Measurements from ENCODE around the gene BCL2L14. TPM values are rescaled to one million over a fixed set of nuclear protein-coding genes. Genes with fewer than 3 reads are reported as not detected.

BCL2L14 gene
- total and polyA plus RNA-seq, 2 experiments from 2014 or later: not detected

- TF ChIP-seq CTCF (IDR thresholded peaks at IDR 0.05; ENCODE audit: low read depth, low read length): no peak
Measured at GRCh38 chr12:12025799-12026386, 44.8 kb upstream of the BCL2L14 start.

GRCh38 chr12:12028668-12029402, 41.9 kb upstream of the BCL2L14 start:
- Histone ChIP-seq H3K9me3 (ENCODE audit: low read depth) (no peaks in the 10 kb centered on the region), H3K27ac (no peak overlapping the region), H3K27me3 (no peaks in the 10 kb centered on the region), H3K4me3 (no peak overlapping the region), H3K4me1 (ENCODE audit: low read depth) (no peaks in the 10 kb centered on the region), H3K36me3 (no peaks in the 10 kb centered on the region)
- TF ChIP-seq CTCF (IDR thresholded peaks at IDR 0.05; ENCODE audit: low read depth, low read length): no peak
- DNase-seq (ENCODE audit: low read depth in 1 of 2, low spot score in 1 of 2): no peak

More at GRCh38 chr12:12025799-12026386, 44.8 kb upstream of the BCL2L14 start:
- H3K9me3 ChIP-seq (ENCODE audit: low read depth): no peaks in the 10 kb centered on the region
- H3K36me3 ChIP-seq: no peaks in the 10 kb centered on the region
- H3K4me1 ChIP-seq (ENCODE audit: low read depth): no peaks in the 10 kb centered on the region
- no peaks in the 10 kb centered on the region for H3K27me3 ChIP-seq
- H3K4me3 ChIP-seq: no peak overlapping the region
- no peak overlapping the region for H3K27ac ChIP-seq
- DNase-seq (ENCODE audit: low read depth in 1 of 2, low spot score in 1 of 2): no peak

- TF ChIP-seq CTCF (IDR thresholded peaks at IDR 0.05; ENCODE audit: low read depth, low read length): no peak
Measured at GRCh38 chr12:12029653-12030052, 41.1 kb upstream of the BCL2L14 start.

GRCh38 chr12:12032260-12032791, 38.4 kb upstream of the BCL2L14 start:
- no peaks in the 10 kb centered on the region for H3K36me3 ChIP-seq
- no peak overlapping the region for H3K4me3 ChIP-seq
- H3K27me3 ChIP-seq: no peaks in the 10 kb centered on the region
- H3K9me3 ChIP-seq (ENCODE audit: low read depth): no peaks in the 10 kb centered on the region
- no peaks in the 10 kb centered on the region for H3K4me1 ChIP-seq (ENCODE audit: low read depth)
- DNase-seq (ENCODE audit: low read depth in 1 of 2, low spot score in 1 of 2): no peak
- no peak overlapping the region for H3K27ac ChIP-seq
- no peak for TF ChIP-seq CTCF (IDR thresholded peaks at IDR 0.05; ENCODE audit: low read depth, low read length)

More at GRCh38 chr12:12029653-12030052, 41.1 kb upstream of the BCL2L14 start:
- no peaks in the 10 kb centered on the region for H3K36me3 ChIP-seq
- H3K27me3 ChIP-seq: no peaks in the 10 kb centered on the region
- no peak overlapping the region for H3K4me3 ChIP-seq
- DNase-seq (ENCODE audit: low read depth in 1 of 2, low spot score in 1 of 2): no peak
- H3K27ac ChIP-seq: no peak overlapping the region
- H3K9me3 ChIP-seq (ENCODE audit: low read depth): no peaks in the 10 kb centered on the region
- H3K4me1 ChIP-seq (ENCODE audit: low read depth): no peaks in the 10 kb centered on the region

GRCh38 chr12:12032851-12033797, 37.6 kb upstream of the BCL2L14 start:
- DNase-seq (ENCODE audit: low read depth in 1 of 2, low spot score in 1 of 2): peak; percentile 81 to 93
- TF ChIP-seq CTCF (IDR thresholded peaks at IDR 0.05; ENCODE audit: low read depth, low read length): peak; percentile 85
- Histone ChIP-seq H3K4me3 (peak overlapping the region; percentile 25), H3K36me3 (no peaks in the 10 kb centered on the region), H3K27ac (no peak overlapping the region), H3K9me3 (ENCODE audit: low read depth) (no peaks in the 10 kb centered on the region), H3K4me1 (ENCODE audit: low read depth) (no peaks in the 10 kb centered on the region), H3K27me3 (no peaks in the 10 kb centered on the region)
